ENCODE data around the gene CLDN19. TPM values are rescaled to one million over a fixed set of nuclear protein-coding genes. Genes with fewer than 3 reads are reported as not detected.

Gene CLDN19
- total RNA-seq, 1 donor from 2014 or later, result not detected

DNA sequence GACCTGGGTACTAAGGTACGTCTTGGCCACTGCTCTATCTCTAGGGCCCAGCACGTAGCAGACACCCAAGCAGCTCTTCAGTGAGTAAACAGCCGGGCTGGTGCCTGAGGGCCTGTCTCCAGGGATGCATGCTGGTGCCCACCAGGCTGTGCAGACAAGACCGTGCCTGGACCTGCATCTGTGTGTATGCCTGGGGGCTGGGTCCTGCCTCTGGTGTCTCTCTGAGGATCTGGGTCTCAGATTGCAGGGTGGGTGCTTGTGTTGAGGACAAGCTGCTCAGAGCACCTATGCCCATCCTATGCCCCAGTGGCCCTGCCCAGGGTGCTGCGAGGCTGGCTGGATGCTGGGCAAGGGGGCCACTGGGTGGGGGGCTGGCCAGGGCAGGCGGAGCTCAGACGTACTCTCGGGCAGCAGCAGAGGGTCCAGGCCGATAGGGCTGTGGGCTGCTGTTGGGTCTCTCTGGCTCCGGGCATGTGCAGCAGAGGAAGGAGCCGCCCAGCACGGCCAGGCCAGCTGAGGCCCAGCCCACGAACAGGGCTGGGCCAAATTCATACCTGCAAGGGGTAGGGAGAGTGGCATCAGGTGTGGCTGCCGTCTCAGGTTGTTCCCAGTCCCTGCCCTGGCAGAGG is 4.4 kb downstream of the CLDN19 start:
- Mint-ChIP-seq H3K9me3 (ENCODE audit: unreplicated experiment) (no peaks in the 10 kb centered on the region), H3K27me3 (ENCODE audit: unreplicated experiment) (peaks cover 2% of the 10 kb centered on the region), H3K4me3 (ENCODE audit: unreplicated experiment) (no peak overlapping the region), H3K4me1 (ENCODE audit: unreplicated experiment) (peaks cover 4% of the 10 kb centered on the region), H3K36me3 (ENCODE audit: low read depth, unreplicated experiment) (no peaks in the 10 kb centered on the region), H3K27ac (ENCODE audit: unreplicated experiment) (no peak overlapping the region)
- no peak for TF ChIP-seq CTCF (IDR thresholded peaks at IDR 0.05; ENCODE audit: unreplicated experiment)
- no peak for DNase-seq (ENCODE audit: low spot score)

DNA sequence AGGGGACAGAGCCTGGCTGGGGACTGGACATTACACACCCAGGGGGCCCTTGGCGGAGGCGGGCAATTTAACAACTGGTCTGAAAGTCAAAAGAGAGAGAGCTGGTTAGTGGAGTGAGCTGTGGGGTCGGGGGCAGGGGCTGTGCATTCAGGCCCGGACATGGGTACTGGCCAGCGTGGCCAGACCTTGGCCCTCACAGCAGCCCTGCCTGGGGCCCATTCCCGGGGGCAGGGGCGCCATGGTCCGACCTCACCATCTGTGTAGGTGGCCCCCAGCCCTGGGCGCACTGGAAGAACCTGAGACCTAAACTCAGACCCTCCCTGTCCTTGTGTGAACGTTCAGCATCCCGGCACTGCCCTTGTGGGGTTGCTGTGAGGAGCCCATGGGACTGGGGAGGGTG is 5.0 kb downstream of the CLDN19 start:
- no peaks in the 10 kb centered on the region for H3K9me3 Mint-ChIP-seq (ENCODE audit: unreplicated experiment)
- no peak overlapping the region for H3K4me3 Mint-ChIP-seq (ENCODE audit: unreplicated experiment)
- H3K27me3 Mint-ChIP-seq (ENCODE audit: unreplicated experiment), result peaks cover 2% of the 10 kb centered on the region
- peaks cover 4% of the 10 kb centered on the region for H3K4me1 Mint-ChIP-seq (ENCODE audit: unreplicated experiment)
- TF ChIP-seq CTCF (IDR thresholded peaks at IDR 0.05; ENCODE audit: unreplicated experiment), result no peak
- H3K27ac Mint-ChIP-seq (ENCODE audit: unreplicated experiment), result no peak overlapping the region
- DNase-seq (ENCODE audit: low spot score), result no peak
- no peaks in the 10 kb centered on the region for H3K36me3 Mint-ChIP-seq (ENCODE audit: low read depth, unreplicated experiment)

DNA sequence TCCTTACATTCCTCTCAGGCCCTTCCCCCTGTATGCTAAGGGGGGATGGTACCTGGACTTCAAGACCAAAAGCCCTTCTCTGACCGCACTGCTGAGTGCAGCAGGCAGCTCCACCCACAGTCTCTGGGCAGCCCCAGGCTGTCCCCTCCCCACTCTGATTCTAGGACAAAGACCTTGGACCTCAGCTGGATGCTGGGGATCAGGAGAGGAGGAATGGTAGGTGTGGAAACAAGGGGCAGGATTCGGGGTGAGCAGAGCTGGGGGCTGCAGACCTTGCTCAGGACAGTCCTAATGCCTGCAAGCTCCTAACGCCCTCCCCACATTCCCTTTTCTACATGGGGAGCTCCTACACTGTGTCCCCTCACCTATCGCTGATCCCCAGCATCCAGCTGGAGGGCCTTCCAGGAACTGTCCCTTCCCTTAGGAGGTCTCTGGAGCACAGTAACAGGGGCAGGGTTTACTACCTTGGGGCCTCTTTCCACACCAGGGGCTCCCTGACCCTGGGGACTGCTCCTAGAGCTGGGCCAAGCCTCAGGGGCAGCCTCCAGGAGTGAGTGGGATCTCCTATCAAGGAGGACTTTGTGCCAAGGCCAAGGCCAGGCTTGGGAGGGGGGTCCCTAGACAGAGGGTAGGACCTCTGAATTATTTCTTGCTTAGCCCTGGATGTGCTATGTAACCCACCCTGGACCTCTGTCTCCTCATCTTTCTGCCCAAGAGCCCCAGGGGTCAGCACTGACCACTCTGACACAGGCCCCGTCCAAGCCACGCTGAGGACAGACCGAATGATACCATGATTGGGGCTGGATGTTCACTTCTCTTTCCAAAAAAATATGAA is 5.6 kb downstream of the CLDN19 start:
- Mint-ChIP-seq H3K9me3 (ENCODE audit: unreplicated experiment) (no peaks in the 10 kb centered on the region), H3K4me3 (ENCODE audit: unreplicated experiment) (no peak overlapping the region), H3K4me1 (ENCODE audit: unreplicated experiment) (peaks cover 4% of the 10 kb centered on the region), H3K27me3 (ENCODE audit: unreplicated experiment) (peaks cover 2% of the 10 kb centered on the region), H3K27ac (ENCODE audit: unreplicated experiment) (no peak overlapping the region), H3K36me3 (ENCODE audit: low read depth, unreplicated experiment) (no peaks in the 10 kb centered on the region)
- no peak for DNase-seq (ENCODE audit: low spot score)
- TF ChIP-seq CTCF (IDR thresholded peaks at IDR 0.05; ENCODE audit: unreplicated experiment), result no peak

DNA sequence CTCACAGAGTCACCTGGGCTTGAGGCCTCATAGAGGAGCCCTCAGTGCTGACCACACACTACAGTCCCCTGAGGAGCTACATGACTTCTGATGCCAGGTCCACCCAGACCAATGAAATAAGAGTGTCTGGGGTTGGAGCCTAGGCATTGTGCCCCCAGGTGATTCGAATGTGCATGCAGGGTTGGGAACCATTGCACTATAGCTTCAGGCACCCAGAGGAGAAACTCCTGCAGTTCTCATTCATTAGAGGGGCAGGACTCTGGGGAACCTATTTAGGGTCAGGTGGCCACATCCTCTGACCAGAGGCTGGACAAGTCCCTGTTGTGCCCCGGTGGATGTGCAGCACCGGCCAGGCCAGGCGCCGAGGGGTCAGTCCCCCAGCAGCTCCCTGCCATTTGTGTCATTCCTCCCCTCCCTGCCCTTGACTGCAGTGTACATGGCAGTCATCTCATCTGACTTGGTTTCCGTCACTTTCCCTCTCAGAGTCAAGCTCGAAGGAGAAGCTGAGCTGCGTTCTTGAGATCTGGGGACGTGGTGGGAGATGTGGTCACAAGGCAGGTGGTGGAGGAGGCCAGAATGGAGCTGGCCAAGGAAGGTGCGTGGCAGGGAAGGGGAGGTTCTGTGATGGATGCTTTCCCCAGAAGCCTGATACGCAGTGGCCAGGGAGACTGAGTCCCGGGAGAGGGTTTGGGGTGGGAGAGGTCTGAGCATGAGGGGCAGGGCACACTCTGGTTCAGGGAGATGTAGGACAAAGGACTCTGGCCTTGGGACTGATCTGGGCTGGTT is 6.4 kb downstream of the CLDN19 start:
- no peaks in the 10 kb centered on the region for H3K36me3 Mint-ChIP-seq (ENCODE audit: low read depth, unreplicated experiment)
- H3K27me3 Mint-ChIP-seq (ENCODE audit: unreplicated experiment), result peaks cover 2% of the 10 kb centered on the region
- H3K4me3 Mint-ChIP-seq (ENCODE audit: unreplicated experiment), result no peak overlapping the region
- H3K4me1 Mint-ChIP-seq (ENCODE audit: unreplicated experiment), result peaks cover 4% of the 10 kb centered on the region
- DNase-seq (ENCODE audit: low spot score), result no peak
- no peaks in the 10 kb centered on the region for H3K9me3 Mint-ChIP-seq (ENCODE audit: unreplicated experiment)
- no peak for TF ChIP-seq CTCF (IDR thresholded peaks at IDR 0.05; ENCODE audit: unreplicated experiment)
- no peak overlapping the region for H3K27ac Mint-ChIP-seq (ENCODE audit: unreplicated experiment)

Data from endothelial cell (in vitro differentiated cells).